ENCODE data around the gene C12orf43.

C12orf43 gene

DNA sequence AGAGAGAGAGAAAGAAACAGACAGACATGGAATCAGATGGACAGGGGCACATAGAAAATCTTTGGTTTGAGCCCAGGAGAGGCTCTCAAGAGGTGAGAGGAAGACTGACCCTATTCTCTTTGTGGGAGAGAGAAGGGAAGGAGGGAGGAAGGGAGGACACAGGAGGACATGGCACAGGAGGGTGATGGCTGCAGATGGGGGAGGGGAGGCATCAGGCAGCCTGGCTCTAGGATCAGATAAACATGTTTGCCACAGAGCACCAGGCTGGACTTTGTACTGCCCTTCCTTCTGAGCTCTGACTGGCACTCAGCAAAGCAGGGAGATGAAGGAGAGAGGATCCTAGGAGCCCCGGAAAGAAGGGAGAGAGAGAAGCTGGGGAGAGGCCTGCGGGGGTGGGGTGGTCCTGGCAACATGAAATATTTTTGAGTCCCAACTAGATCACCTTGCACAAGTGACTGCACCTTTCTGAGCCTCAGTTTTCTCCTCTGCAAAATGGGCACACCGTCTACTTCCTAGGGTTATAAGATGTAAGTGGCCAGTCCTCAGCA, 31.9 kb downstream of the C12orf43 start:
- Mint-ChIP-seq H3K27me3 (peaks cover 2% of the 10 kb centered on the region), H3K27ac (no peak overlapping the region), H3K4me1 (ENCODE audit: low read depth) (no peaks in the 10 kb centered on the region), H3K4me3 (no peak overlapping the region), H3K9me3 (peaks cover 7% of the 10 kb centered on the region), H3K36me3 (ENCODE audit: low read depth) (no peaks in the 10 kb centered on the region)
- intact Hi-C loops (cut with micrococcal nuclease), result no loop called here

DNA sequence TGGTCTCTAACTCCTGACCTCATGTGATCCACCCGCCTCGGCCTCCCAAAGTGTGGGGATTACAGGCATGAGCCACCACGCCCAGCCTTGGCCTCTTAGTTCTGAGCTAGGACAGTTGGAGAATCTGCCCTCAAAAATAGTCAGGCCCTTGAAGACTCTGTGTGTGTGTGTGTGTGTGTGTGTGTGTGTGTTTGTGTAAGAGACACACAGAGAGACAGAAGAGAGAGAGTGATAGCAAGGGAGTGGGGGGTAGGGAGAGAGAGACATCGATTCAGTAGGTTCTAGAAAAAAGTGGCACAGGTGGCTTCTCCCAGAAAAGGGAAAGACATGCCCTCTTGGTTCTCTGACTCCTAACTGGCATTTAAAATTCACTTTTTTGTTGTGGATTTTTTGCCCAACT, 32.5 kb downstream of the C12orf43 start:
- H3K27me3 Mint-ChIP-seq, result peaks cover under 1% of the 10 kb centered on the region
- intact Hi-C loops (cut with micrococcal nuclease), result no loop called here
- no peak overlapping the region for H3K27ac Mint-ChIP-seq
- H3K36me3 Mint-ChIP-seq (ENCODE audit: low read depth), result no peaks in the 10 kb centered on the region
- no peaks in the 10 kb centered on the region for H3K4me1 Mint-ChIP-seq (ENCODE audit: low read depth)
- no peak overlapping the region for H3K4me3 Mint-ChIP-seq
- peaks cover 7% of the 10 kb centered on the region for H3K9me3 Mint-ChIP-seq

DNA sequence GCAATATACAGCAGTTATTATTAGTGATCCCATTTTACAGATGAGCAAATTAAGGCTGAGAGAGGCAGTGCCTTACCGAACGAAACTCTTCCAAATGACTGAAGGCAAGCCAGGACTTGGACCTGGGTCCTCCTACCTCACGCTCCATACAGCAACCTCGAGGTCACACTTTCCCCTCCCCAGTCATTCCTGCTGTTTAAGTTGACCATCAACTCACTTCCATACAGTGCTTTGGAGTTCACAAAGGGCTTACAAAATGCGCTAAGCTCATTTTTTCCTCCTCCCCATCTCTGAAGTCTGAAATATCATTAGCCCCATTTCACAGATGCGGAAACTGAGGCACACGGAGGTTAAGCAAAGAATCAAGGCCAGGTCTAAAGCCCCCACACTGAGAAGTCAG, 33.6 kb downstream of the C12orf43 start:
- no peak overlapping the region for H3K4me3 Mint-ChIP-seq
- no peaks in the 10 kb centered on the region for H3K36me3 Mint-ChIP-seq (ENCODE audit: low read depth)
- H3K4me1 Mint-ChIP-seq (ENCODE audit: low read depth), result no peaks in the 10 kb centered on the region
- H3K27ac Mint-ChIP-seq, result no peak overlapping the region
- no peaks in the 10 kb centered on the region for H3K9me3 Mint-ChIP-seq
- intact Hi-C loops (cut with micrococcal nuclease), result no loop called here
- no peaks in the 10 kb centered on the region for H3K27me3 Mint-ChIP-seq

DNA sequence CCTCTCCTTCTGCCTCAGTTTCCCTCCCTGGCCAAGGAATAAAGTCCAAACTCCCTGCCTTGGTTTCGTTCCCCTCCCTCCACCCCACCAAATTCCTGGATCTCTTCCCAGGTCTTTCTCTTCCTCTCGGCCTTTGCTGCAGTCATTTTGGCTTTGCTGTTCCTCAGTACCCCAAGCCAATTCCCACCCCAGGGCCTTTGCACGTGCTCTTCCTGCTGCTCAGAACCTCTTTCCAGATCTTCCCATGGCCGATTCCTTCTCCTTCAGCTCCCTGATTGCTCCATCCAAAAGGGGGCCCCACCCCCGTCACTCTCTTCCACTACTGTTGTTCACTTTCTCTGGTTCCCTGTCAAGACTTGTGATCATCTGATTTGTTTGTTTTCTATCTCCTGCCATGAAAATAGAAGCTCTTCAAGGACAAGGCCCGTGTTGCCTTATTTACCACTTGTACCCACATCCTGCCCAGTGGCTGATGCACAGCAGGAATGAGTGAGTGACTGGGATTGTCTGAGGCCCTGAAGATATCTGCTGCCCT, 34.8 kb downstream of the C12orf43 start:
- intact Hi-C loops (cut with micrococcal nuclease), result no loop called here
- Mint-ChIP-seq H3K36me3 (ENCODE audit: low read depth) (no peaks in the 10 kb centered on the region), H3K9me3 (no peaks in the 10 kb centered on the region), H3K27ac (no peak overlapping the region), H3K27me3 (no peaks in the 10 kb centered on the region), H3K4me1 (ENCODE audit: low read depth) (no peaks in the 10 kb centered on the region), H3K4me3 (no peak overlapping the region)

DNA sequence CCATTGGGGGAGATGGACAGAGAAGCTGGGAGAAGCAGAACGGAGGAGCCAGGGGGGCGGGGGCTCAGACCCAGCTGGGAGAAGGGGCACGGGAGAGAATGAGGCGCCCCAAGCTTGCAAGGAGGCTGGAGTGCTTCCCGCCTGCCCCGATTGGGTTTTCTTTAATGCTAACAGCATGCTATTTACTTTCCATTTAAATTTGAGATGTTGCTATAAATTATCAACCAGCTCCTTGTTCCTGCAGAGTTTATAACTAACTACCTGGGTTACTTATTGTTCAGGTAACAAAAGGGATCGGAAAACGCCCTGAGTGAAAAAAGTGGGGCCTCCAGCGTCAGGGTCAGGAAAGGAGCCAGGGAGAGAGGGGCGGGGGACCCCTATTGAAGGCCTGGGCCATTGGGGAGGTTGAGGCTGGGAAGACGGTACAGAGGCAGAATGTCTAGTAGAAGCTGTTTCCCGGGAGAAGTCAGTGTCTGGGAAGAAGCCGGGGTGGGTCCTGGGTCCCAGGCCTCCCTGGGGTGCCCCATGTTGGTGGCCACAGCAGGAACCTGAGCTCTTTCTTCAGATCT, 35.4 kb downstream of the C12orf43 start:
- Mint-ChIP-seq H3K36me3 (ENCODE audit: low read depth) (no peaks in the 10 kb centered on the region), H3K4me1 (ENCODE audit: low read depth) (no peaks in the 10 kb centered on the region), H3K4me3 (no peak overlapping the region), H3K9me3 (no peaks in the 10 kb centered on the region), H3K27ac (no peak overlapping the region), H3K27me3 (no peaks in the 10 kb centered on the region)
- intact Hi-C loops (cut with micrococcal nuclease), result no loop called here

DNA sequence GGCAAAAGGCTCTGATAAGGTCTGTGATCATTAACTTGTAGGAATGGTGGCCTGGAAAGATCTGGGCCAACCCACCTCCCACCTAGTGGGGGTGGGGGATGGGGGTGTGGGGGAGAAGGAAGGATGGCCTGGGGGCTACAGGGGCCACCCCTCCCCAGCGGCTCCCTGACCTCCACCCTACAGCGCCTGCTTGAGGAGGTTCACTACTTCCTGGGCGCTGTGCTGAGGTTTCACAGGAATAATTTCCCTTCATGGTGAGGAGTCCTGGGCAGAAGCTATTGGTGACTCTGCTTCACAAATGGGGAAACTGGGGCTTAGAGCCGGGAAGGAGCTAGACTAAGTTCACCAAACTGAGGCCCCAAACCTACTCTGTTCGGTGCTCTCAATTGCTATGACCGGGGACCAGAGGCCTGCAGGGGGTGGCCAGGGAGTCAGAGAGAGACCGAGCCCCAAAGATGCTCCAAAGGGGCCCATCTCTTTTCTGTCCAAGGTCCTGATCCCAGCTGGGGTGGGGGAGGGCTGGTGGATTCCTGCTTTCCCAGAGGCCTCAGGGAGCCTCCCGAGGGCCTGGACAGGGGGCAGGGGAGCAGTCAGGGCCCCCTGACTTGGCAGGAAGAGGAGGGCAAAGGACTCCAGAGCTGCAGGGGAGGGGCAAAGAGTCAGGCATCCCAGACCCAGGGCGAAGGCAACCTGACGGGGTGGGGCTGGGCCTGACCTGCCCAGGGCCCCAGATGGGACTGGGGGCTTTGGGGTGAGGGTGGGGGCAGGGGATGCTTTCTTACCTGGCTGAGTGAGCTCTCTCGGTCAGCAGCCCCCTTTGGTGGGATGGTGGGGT, 36.2 kb downstream of the C12orf43 start:
- intact Hi-C loops (cut with micrococcal nuclease), result loop anchor here (10.0 kb wide), 1 partner anchor 255 kb away; the partner anchor contains the start of gene ACADS
- no peaks in the 10 kb centered on the region for H3K4me1 Mint-ChIP-seq (ENCODE audit: low read depth)
- H3K27ac Mint-ChIP-seq, result no peak overlapping the region
- H3K27me3 Mint-ChIP-seq, result no peaks in the 10 kb centered on the region
- H3K4me3 Mint-ChIP-seq, result no peak overlapping the region
- no peaks in the 10 kb centered on the region for H3K36me3 Mint-ChIP-seq (ENCODE audit: low read depth)
- H3K9me3 Mint-ChIP-seq, result no peaks in the 10 kb centered on the region

DNA sequence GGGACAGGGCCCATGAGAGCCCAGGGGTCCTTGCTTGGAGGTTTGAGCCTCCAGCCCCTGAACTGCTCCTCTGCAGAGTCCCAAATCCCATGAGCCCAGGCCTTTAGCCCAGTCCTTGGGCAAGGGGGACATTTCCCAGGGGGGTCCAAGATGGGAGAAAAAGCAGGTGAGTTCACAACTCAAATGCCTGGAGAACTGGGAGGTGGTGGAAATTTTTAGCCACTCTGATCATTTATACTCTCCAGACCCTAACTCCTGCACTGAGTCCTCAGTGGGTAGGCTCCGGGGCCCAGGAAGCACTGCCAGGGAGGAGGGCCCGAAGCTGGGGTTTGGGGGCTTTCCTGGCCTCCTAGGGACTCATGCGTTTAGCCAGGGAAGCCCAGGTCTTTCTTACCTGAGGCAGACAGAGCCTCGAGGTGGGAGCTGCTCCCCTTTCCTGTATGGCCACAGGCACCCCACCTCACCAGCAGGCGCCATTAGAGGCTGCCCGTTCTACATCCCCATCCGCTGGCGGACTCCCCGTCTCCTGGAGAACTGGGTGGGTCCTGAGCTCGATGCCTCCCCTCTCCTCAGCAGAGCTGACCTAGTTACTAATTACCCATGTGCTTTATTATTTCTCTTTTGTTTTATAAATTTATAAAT, 36.9 kb downstream of the C12orf43 start:
- Mint-ChIP-seq H3K4me1 (ENCODE audit: low read depth) (no peaks in the 10 kb centered on the region), H3K36me3 (ENCODE audit: low read depth) (no peaks in the 10 kb centered on the region), H3K27me3 (no peaks in the 10 kb centered on the region), H3K9me3 (no peaks in the 10 kb centered on the region), H3K4me3 (no peak overlapping the region), H3K27ac (no peak overlapping the region)
- intact Hi-C loops (cut with micrococcal nuclease), result loop anchor here (10.0 kb wide), 1 partner anchor 255 kb away; the partner anchor contains the start of gene ACADS

DNA sequence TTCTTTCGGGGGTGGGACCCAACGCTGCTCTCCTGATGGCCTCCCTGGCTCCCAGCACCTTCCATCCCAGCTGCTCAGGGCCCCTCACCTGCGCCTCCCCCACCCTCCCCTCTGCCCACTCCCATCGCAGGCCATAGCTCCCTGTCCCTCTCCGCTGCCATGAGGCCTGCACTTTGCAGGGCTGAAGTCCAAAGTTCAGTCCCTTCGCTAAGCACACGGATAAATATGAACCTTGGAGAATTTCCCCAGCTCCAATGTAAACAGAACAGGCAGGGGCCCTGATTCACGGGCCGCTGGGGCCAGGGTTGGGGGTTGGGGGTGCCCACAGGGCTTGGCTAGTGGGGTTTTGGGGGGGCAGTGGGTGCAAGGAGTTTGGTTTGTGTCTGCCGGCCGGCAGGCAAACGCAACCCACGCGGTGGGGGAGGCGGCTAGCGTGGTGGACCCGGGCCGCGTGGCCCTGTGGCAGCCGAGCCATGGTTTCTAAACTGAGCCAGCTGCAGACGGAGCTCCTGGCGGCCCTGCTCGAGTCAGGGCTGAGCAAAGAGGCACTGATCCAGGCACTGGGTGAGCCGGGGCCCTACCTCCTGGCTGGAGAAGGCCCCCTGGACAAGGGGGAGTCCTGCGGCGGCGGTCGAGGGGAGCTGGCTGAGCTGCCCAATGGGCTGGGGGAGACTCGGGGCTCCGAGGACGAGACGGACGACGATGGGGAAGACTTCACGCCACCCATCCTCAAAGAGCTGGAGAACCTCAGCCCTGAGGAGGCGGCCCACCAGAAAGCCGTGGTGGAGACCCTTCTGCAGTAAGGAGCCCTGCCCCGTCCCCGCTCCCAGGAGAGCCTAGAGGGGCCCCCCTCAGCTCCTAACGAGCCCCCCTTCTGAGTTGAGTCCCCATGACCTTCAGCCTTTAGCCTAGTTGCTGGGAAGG, 37.7 kb downstream of the C12orf43 start, which contains the start of gene HNF1A:
TSS of gene HNF1A (plus strand) at position 248 of the 924 bp plus-strand sequence. CDS start at position 474, 226 bp downstream.
- no peaks in the 10 kb centered on the region for H3K36me3 Mint-ChIP-seq (ENCODE audit: low read depth)
- intact Hi-C loops (cut with micrococcal nuclease), result loop anchor here (10.0 kb wide), 1 partner anchor 254 kb away; the partner anchor contains the start of gene ACADS
- H3K27ac Mint-ChIP-seq, result no peak within 1 kb of the TSS
- no peaks in the 10 kb centered on the region for H3K4me1 Mint-ChIP-seq (ENCODE audit: low read depth)
- H3K9me3 Mint-ChIP-seq, result no peaks in the 10 kb centered on the region
- no peak within 1 kb of the TSS for H3K4me3 Mint-ChIP-seq
- no peaks in the 10 kb centered on the region for H3K27me3 Mint-ChIP-seq

DNA sequence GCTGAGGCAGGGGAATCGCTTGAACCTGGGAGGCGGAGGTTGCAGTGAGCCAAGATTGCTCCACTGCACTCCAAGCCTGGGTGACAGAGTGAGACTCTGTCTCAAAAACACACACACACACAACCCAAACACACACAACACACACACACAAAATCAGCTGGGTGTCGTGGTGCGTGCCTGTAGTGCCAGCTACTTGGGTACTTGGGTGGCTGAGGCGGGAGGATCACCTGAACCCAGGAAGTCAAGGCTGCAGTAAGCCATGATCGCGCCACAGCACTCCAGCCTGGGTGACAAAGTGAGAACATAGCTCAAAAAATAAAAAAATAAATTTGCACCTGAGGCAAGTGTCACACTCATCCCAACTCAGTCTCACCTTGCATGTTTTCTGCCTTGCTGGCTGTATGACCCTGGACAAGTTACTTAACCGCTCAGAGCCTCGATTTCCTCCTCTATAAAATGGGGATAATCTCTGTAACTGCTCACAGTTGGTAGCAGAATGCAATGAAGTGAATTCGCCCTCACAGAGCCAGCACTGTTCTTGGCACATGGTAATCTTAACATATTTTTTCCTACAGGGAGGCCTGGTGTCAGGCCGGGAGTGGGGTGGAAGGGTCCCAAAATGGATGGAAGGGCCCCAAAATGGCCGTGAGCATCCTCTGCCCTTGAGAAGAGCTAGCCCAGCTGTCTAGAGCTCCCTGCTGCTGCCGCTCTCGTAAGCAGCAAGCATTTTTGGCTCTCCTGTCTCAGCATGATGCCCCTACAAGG, 38.6 kb downstream of the C12orf43 start:
- H3K4me1 Mint-ChIP-seq (ENCODE audit: low read depth), result no peaks in the 10 kb centered on the region
- H3K9me3 Mint-ChIP-seq, result no peaks in the 10 kb centered on the region
- no peak overlapping the region for H3K4me3 Mint-ChIP-seq
- no peaks in the 10 kb centered on the region for H3K36me3 Mint-ChIP-seq (ENCODE audit: low read depth)
- no peak overlapping the region for H3K27ac Mint-ChIP-seq
- no peaks in the 10 kb centered on the region for H3K27me3 Mint-ChIP-seq
- intact Hi-C loops (cut with micrococcal nuclease), result loop anchor here (10.0 kb wide), 1 partner anchor 253 kb away; the partner anchor contains the start of gene ACADS

DNA sequence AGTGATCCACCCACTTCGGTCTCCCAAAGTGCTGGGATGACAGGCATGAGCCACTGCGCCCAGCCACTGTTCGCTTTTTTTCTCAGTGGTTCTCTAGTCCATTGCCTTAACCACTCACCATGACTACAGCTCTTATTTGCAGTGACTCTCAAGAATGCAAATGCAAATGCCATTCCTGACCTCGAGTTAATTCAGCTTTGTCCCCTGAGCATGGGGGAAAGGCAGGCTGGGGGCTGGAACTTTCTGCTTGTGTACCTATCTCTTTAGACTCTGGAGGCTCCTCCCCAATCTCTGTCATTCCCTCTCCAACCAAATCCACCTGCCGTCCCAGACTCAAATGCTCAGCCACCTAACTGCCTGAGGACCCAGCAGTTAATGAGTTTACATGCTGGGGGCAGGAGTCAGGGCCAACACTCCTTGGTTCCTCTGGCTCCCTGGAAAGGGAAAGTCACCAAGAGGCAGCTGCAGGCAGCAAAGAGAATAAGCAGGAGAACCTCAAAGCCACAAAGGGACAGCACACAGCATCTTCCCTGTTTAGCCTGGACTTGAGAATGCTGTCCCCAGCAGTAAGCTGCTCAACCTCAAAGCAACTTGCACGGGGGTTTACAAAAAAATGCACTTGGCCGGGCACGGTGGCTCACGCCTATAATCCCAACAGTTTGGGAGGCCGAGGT, 43.3 kb downstream of the C12orf43 start:
- intact Hi-C loops (cut with micrococcal nuclease), result loop anchor here (10.0 kb wide), 1 partner anchor 248 kb away; the partner anchor contains the start of gene ACADS
- Mint-ChIP-seq H3K4me3 (no peak overlapping the region), H3K36me3 (ENCODE audit: low read depth) (no peaks in the 10 kb centered on the region), H3K9me3 (no peaks in the 10 kb centered on the region), H3K27me3 (no peaks in the 10 kb centered on the region), H3K4me1 (ENCODE audit: low read depth) (peaks cover 10% of the 10 kb centered on the region), H3K27ac (no peak overlapping the region)

DNA sequence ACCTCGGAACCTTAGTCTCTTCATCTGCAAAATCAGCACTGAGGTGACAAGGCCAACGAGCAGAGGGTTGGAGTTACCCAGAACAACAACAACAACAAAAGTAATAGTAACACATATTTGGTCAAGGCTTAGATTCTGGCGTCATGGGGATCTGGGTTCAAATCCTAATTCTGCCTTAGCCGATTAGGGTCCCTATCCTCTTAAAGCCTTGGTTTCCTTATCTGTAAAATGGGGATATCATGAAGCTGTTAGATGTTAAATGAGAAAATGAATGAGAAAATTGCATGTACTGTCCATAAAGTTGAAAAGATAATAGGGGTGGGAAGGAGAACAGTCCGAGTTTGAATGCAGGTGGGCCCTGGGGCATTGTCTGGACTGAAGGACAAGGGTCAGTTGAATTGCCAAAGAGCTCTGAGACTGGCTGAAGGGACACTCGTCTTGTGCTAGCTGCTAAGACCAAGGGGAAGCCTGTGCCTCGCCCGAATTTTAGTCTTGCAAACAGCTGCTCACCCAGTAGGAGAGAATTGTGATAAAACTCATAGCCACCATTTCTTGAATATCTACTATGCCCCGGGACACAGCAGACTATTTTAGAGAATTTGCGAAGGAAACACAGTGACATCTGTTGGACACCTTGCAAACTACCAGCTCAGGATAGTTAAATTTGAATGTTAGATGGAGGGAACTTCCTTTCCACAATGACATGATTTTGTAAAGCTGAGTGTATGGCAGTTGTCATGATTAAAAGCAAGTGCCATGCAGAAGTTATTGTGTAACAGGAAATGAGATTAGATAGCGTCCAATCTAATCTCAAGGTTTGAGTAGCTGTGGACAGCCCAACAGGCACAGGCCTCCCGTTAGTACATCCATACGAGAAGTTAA, 44.7 kb downstream of the C12orf43 start:
- no peaks in the 10 kb centered on the region for H3K9me3 Mint-ChIP-seq
- H3K36me3 Mint-ChIP-seq (ENCODE audit: low read depth), result no peaks in the 10 kb centered on the region
- H3K27me3 Mint-ChIP-seq, result no peaks in the 10 kb centered on the region
- H3K4me3 Mint-ChIP-seq, result no peak overlapping the region
- H3K4me1 Mint-ChIP-seq (ENCODE audit: low read depth), result peaks cover 10% of the 10 kb centered on the region
- intact Hi-C loops (cut with micrococcal nuclease), result loop anchor here (1.0 to 10.0 kb wide), 4 partner anchors 114 to 388 kb away; partner anchors contain the start of gene ACADS
- no peak overlapping the region for H3K27ac Mint-ChIP-seq

Measured in dendritic cell treated with granulocyte-macrophage colony-stimulating factor and Interleukin-4, amounts not matched to agents 40 ng/mL and 50 ng/mL, for 4 days (primary cell).